NCI-H2196 treated with DMSO at 0.1 percent for 48 hours (cell line): ENCODE data around the gene SCN4B.

Experiments
- DNase-seq: peaks from one replicate; lab custom pipeline; 2025; ENCODE audit not compliant: unreplicated experiment; lab: John Stamatoyannopoulos, UW

The SCN4B gene

GRCh38 chr11:118174006-118174567 lies 21.5 kb upstream of the SCN4B start:
- no peak for DNase-seq

GRCh38 chr11:118172356-118172755 lies 19.7 kb upstream of the SCN4B start:
- DNase-seq, result no peak

GRCh38 chr11:118171269-118172062 lies 18.8 kb upstream of the SCN4B start:
- DNase-seq, result peak; percentile 32

- DNase-seq, result no peak
These were observed 18.3 kb upstream of the SCN4B start for GRCh38 chr11:118170882-118171268.

GRCh38 chr11:118170231-118170630 lies 17.6 kb upstream of the SCN4B start:
- no peak for DNase-seq

DNA sequence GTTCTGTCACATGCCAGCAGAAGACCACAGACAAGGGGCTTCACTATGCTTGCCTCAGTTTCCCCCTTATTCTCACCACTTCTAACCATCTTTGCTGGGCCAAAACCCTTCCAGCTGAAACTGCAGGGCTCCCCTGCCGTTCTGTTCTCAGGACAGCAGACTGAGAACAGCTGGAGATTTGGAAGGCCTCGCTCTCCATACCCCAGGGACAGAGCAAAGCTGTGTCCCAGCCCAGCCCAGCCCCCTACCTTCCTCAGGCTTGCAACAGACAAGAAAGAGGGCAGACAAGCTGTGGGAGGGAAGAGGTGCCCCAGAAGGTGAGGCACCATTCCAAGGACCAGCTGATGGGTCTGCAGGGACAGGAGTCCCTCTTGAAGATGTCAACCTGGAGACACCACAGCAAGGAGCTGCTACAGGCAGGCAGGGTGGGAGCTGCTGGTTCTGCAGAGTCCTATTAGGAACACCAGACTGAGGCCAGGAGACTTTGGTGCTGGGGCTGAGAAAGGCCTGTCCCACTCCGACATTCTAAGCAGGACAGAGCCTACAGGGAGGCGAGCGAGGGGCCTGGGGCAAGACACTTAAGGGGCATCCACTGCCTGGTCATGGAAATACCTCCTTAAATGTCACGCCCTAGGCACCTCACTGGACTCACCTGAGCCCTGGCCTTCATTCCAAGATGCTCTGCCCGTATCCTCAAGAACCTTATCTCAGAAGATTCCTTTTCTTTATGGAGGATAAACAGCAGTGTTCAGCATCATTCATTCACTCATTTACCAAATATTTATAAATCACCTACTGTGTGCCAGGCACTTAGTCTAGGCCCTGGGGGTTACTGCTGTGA lies 16.9 kb upstream of the SCN4B start:
- DNase-seq, result no peak

- DNase-seq, result no peak
These were observed 16.1 kb upstream of the SCN4B start for GRCh38 chr11:118168751-118169150.

GRCh38 chr11:118168316-118168715 lies 15.7 kb upstream of the SCN4B start:
- DNase-seq, result no peak

- no peak for DNase-seq
These were observed 15.3 kb upstream of the SCN4B start for GRCh38 chr11:118167906-118168305.

DNA sequence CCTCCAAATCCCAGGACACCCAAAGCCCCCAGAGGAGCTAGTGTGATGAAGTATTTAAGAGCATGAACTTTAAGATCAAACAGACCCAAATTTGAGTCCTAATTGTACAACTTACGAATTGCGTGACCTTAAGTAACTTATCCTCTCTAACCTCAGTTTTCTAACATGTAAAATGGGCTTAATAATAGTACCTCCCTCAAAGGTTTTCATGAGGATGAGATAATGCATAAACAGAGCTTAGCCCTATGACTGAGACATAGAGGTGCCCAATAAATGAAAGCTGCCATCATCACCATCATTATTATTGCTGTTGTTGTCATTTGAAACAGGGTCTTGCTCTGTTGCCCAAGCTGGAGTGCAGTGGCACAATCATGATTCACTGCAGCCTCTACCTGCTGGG lies 14.6 kb upstream of the SCN4B start:
- no peak for DNase-seq

DNA sequence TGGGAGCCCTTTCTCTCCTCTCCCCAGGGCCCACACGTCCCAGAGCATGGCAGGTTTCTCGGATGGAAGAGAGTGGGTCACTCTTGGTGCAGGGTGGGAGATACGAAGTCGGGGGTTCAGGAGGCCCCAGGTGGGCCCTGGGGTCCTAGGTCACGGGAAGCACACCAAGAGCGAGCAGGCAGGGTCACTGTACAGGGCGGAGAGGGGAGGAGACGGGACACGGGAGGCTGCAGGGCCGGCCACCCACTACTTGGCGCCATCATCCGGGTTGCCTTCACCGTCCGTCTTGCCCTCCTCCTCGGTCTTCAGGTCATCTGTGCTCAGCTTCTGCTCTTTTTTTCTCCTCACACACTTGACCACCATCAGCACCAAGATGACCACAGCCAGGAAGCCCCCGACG lies 14.0 kb upstream of the SCN4B start:
- DNase-seq, result no peak

- DNase-seq, result no peak
These were observed 12.3 kb upstream of the SCN4B start for GRCh38 chr11:118164885-118165284.

DNA sequence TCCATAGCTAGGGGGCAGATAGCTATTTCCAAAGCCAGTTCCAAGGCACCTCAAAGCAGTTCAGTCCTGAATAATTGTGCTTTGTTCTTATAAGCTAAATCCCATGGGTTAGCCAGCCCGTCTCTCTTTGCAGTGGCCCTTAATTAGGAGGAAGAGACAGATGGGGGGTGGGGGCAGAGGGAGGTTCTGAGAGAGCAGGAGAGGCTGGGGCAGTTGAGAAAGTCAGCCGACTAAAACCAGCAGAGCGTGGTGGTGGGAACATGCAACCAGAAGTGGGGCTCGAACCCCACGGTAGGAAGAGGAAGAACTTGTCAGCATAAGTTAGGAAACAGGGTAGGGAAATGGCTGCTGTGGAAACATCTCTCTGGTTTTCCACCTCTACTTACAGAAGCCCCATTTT lies 10.9 kb upstream of the SCN4B start:
- DNase-seq, result no peak

DNA sequence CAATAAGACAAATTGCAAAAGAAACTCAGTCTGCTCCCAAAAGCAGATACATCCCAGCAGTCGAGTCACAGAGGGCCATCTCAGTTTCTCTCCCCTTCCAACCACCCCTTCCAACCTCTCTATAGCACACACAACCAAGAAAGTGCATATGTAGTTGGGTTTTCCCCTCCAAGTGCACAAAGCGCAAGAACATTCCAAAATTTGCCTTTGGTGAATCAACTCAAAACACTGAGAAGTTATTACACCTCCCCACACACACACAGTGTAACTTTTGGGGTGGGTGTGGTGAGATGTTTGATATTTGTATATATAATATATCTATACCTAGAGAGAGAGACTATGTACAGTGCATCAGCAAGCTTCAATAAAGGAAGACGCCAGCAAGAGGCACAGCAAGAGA lies 10.2 kb upstream of the SCN4B start:
- no peak for DNase-seq

DNA sequence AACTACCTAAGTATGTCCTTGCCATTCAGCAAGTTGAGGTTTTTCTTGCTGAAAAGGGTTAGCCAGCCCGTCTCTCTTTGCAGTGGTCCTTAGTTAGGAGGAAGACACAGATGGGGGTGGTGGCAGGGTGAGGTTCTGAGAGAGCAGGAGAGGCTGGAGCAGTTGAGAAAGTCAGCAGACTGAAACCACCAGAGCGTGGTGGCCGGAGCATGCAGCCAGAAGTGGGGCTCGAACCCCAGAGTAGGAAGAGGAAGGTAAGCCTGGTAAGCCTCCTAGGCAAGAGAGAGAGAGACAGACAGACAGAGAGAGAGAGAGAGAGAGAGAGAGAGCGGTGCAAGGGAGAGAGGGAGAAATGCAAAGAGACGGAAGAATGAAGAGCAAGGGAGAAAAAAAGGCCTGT lies 9.2 kb upstream of the SCN4B start:
- no peak for DNase-seq

DNA sequence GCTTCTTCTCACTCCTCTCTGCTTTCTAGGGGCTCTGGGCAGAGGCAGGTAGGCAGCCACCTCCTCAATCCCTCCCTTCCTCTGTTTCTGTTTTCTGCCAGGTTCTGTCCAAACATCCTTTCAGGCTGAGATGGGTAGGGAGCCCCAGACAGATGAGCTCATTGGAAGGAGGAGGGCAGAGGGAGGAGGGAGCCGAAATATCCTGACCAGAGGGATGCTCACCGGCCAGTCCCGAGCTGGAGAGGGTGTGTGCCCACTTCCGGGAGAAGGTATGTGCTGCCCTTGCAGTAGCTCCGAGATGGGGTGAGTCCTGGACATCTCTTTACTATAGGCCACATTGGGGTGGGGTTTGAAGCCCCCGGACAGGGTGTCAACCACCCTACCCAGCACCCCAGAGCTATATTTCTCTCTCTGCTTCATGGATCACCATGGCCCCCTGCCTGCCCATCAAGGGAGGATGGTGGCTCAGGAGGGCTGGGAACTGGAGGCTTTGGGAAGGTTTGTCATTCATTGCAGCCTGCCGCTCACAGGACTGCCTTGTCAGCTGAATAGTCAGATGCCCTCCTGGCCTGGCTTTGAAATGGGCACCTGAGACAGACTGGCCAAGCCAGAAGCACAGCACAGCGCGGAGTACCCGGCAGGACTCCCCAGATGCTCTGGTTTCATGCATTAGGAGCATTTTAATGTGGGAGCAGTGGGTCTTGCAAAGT lies 4.7 kb upstream of the SCN4B start:
- no peak for DNase-seq

GRCh38 chr11:118156531-118157185 lies 4.0 kb upstream of the SCN4B start:
- DNase-seq, result no peak

GRCh38 chr11:118155776-118156530 lies 3.3 kb upstream of the SCN4B start:
- DNase-seq, result no peak

GRCh38 chr11:118154641-118155040 lies 2.0 kb upstream of the SCN4B start:
- DNase-seq, result no peak

GRCh38 chr11:118153976-118154375 lies 1.4 kb upstream of the SCN4B start:
- no peak for DNase-seq
